Medulla oblongata (tissue), 1 donor: ENCODE data around the gene TNIK.

Experiments used
- DNase-seq: peaks from one replicate; pipeline ENCODE4 v3.0.0-alpha.2; 2015; ENCODE audit errors: extremely low spot score

The TNIK gene

DNA sequence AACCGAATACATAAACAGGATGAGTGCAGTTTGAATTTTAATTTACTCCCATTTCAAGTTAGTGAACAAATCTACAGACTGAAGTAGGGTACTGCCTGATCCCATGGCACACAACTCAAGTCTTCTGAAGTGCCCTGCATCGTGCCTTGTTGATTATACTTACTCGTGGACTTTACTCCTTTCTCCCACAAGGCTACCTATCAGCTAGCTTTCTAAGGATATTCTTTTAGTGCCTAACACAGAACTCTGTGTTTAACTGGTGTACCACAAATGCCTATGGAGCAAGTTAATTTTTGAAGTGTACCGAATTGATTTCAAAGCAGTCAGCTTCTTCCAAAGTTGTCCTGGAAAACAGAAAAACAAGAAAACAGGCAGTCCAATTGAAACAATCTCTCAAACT, 119.8 kb downstream of the TNIK start:
- no peak for DNase-seq

GRCh38 chr3:171339598-171339997, 120.6 kb downstream of the TNIK start:
- no peak for DNase-seq

GRCh38 chr3:171336406-171336805, 123.8 kb downstream of the TNIK start:
- no peak for DNase-seq

GRCh38 chr3:171335559-171335958, 124.6 kb downstream of the TNIK start:
- DNase-seq = no peak

DNA sequence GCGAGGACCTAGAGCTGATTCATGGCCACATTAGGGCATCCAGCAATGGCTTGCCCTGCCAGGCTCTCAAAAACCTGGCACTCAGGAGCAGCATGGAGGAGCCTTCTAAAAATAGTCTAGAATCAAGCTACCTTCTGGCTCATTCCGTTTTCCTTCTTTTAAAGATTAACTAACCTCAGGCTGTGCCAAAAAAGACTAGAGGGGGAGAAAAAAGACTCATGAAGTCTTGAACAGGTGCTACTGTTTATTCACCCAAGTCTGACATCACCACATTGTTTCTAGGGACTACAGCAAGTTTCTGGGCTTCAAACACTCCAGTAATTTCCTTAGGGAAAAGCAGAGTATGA, 125.8 kb downstream of the TNIK start:
- no peak for DNase-seq

GRCh38 chr3:171333784-171334464, 126.3 kb downstream of the TNIK start:
- no peak for DNase-seq

GRCh38 chr3:171330938-171331337, 129.3 kb downstream of the TNIK start:
- no peak for DNase-seq

- DNase-seq = no peak
Measured at GRCh38 chr3:171329746-171330145, 130.5 kb downstream of the TNIK start.

DNA sequence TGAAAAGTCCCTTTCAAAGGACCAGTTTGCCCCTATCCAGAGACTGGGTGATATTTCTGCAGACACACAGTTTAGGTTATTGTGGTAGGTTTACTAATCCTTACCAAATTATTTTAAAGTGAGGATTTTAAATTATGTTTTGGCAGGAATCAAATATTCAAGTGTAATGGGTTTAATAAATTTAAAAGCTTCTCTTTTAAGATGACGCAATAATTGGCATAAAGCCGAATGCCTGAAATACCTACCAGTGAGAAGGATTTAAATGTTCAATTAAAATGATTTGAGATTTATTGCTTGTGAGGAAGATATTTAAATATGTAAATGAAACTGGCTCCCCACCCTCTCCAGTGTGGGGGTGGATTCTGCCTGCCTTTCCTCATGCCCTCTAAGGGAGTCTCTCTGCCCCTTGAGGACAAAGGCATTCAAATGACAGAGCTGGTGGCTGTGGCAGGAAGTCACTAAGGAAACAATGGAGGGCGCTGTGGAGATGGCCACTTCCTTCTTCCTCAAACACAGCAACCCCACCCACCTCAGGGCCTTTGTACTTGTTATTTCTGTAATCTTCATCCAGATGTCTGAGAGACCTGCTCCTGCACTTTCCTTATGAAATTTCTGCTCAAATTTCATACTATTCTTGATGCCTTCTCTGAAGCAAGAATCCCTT, 131.7 kb downstream of the TNIK start:
- no peak for DNase-seq

DNA sequence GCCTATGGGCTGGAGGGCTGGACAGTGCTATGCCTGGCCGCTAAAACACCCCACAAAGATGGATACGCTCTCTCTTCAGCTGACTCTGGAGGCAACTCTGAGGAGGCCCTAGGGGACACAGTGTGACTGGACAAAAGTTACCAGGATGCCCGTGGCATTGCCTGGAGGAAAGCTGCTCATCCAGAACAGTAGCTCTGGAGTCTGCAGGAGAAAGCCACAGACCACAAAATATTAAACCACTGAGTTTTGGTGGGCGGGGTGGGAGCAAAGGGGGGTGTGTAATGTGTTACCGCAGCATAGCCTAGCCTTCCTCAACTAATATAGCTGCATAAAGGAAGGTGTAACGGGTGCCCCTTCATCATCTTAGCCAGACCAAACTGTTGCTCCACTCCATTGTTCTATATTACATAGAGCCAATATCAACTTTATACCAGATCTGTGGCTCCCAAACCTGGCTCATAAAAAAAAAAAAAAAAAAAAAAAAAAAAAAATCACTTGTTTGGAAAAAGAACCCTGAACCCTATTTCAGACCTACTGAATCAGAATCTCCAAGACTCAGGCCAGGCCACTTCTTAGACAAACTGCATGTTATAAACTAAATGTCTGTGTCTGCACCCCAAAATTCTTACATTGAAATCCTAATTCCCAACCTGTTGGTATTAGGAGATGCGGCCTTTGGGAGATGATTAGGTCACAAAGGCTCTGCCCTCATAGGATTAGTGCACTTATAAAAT, 132.6 kb downstream of the TNIK start:
- no peak for DNase-seq

DNA sequence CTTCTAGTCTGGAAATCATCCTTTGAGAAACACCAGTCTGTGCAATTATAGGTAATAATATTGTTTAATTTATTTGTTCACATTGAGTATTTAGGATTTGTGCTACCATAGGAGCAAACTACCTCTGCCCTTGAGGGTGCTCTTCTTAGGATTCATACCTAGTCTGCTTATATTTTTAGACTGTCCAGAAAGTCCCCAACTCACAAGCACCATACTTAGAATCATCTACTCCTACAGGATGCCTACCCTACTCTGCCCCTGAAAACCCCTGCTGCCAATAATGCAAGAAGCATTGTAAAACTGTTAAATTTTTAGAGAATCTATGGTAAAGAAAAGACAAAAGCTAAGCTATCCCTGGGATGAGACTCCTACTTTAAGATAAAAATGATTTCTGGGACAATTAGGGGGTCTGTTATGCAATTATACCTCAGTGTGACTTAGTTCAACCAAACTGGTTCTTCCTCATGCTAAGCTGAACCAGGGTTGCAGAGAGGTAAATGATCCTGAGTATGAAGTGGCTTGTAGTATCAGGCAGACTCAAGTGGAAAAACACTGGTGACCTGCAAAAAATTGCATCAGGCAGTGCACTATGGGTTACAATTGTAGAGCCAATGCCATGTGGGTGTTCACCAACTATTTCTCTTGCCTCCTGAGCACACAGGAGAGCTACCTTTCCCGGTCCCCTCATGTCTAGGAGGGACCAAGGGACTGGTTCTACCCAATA, 133.3 kb downstream of the TNIK start:
- DNase-seq = no peak

DNA sequence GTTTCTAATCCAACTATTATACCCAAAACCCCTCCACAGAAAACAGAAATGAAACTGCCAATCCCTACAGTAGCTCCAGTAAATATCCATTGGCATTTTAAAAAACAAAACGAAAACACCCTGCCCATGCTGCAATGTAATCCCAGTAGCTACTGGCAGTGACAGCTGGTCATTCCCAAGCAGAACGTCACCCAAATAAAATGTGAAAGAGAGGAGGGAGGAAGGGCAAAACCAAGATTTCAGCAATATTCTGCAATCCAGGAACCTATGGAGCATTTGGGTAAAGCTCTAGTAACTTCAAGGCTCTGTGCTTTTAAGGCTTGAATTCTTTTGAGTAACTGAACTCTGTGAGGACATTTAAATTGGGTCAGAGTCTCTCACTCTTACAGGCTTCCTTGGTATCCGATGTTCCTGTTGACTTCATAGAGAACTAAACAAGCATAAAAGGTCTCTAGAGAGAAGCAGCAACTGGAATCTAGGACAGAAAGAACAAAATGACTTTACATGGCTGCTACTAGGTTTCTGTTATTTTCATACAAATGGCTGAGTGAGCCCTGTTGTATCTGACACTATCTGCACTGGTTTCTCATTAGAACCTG, 136.2 kb downstream of the TNIK start:
- no peak for DNase-seq

GRCh38 chr3:171321559-171322360, 138.4 kb downstream of the TNIK start:
- DNase-seq = no peak

DNA sequence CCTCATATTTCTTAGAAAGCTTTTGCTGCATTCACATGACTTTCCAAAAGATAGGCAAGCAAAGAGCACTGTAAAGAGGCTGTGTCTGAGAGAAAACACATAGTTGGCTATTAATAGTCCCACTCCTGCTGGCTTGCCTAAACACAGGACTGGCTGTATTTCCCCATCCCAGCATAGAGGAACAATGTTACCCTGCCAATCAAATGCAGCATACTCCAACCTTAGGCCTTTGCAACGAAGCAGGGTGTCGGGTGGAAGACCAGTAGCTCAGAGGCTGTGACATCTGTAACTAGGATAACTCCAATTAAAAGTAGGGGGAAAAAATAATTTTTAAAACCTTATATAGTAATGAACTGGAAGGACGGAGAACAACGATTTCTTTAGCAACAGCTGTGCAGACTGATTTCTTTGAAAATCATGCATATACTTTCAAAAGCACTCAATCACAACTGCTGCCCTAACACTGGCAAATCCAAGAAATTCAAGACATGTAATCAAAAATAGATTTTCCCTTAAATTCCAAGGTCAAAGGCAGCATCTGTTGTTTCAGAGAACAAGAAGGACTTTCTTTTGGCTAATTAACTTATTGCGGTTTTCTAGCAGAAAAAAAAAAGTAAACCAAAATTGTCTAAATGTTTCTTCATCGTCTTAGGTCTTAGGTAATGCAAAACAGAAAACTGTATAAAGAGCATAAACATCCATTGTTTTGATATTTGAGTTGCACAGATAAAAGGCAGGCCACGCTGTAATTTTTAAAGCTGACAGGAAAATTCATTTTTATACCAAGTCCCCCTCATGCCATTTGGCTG, 139.3 kb downstream of the TNIK start:
- peak; percentile 64 for DNase-seq

DNA sequence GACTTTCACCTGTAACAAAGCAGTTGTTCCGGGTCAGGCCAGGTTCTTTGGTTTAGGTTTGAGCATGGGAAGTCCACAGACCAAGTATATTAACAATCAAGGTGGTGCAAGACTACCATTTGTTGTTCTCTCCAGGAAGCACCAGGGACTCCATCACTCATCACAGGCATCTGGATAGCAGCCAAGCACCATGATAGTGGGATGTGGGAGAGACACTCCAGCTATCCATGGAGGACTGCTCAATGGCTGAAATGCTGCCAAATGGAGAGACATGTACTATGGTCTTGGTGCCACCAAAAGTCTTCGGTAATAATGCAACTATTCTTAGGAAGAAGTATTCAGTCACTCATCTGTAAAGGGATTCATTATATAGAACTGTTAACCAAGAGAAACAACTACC, 143.0 kb downstream of the TNIK start:
- DNase-seq = no peak

DNA sequence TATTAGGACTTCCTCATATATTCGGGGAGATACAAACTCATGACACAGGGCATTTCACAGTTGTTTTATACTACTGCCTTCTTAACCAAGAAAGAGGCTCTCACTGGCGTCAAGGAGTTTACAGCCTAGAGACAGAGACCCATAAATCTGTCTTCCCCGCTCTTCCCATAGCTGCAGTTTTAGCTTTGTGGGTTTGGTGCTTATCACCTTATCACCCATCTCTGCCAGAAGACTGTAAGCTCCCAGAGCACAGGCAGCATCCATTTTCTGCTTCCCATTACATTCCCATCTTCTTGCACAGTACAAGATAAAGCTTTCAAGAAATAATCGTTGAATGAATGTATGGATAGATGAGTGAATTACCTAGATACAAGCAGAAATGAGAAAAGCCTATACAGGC, 144.3 kb downstream of the TNIK start:
- DNase-seq = no peak

DNA sequence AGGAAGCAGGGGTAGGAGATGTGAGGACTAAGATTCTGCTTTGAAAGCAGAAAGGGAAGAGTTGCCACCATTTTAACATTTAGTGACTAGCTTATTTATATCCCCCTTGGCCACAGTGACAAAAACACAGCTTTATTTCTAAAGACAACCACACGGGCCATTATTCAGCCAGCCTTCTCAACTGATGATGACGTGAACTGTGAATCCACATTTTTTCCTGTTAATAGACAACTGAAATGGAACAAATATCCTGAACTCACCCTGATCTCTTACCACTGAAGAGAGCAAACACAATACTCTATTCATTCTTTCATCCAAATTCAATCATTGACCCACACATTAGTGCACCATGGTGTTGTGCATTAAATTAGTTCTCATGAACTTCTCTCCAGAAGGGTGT, 145.1 kb downstream of the TNIK start:
- DNase-seq = peak; percentile 45

GRCh38 chr3:171314341-171314740, 145.9 kb downstream of the TNIK start:
- no peak for DNase-seq

DNA sequence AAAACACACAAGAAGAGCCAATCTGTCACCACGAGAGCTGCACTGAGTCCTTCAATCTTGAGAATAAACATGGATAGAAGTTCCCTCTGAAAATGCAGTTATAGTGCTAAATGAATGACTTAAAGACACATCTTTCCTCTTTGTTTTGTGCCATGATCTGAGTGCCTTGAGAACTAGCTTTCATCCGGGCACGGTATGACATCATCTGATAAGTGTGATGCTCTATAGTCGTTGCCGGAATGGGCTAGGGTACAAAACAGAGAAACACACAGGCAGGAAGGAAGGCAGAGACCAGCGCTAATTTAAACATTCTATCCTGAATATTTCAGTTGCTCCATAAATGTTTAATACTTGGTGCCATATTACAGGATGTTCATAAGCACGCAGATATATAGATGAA, 146.5 kb downstream of the TNIK start:
- DNase-seq = no peak

GRCh38 chr3:171312741-171313140, 147.5 kb downstream of the TNIK start:
- DNase-seq = no peak
